OCI-LY1 (cell line): Measurements from ENCODE around the gene SLMAP.

ENCODE experiments used
- H2AFZ ChIP-seq: fragments of 200-600 bp; sonication (generic), shearing (Covaris generic); 2 replicates; pipeline ENCODE4 v1.6.0; 2014; ENCODE audit warnings: antibody characterized with exemption, mild to moderate bottlenecking, low read length
- H3F3A ChIP-seq: fragments of 200-600 bp; sonication (generic), shearing (Covaris generic); 2 replicates; pipeline ENCODE4 v1.6.0; 2014; ENCODE audit warnings: mild to moderate bottlenecking, antibody characterized with exemption, low read length, moderate library complexity; ENCODE audit not compliant: insufficient read depth
- H3K27ac ChIP-seq: fragments of 200-600 bp; sonication (generic); 2 replicates; pipeline ENCODE4 v1.5.1; 2014; ENCODE audit warnings: low read length, mixed run types, mild to moderate bottlenecking, low read depth; ENCODE audit not compliant: poor library complexity, severe bottlenecking
- H3K27me3 ChIP-seq: fragments of 200-600 bp; sonication (generic); 2 replicates; pipeline ENCODE4 v1.6.0; 2014; ENCODE audit warnings: antibody characterized with exemption, mild to moderate bottlenecking, low read length, moderate library complexity; ENCODE audit not compliant: insufficient read depth
- H3K36me3 ChIP-seq: fragments of 200-600 bp; sonication (generic); 2 replicates; pipeline ENCODE4 v1.6.1; 2014; ENCODE audit warnings: mild to moderate bottlenecking, antibody characterized with exemption, low read length, moderate library complexity, mixed read lengths; ENCODE audit not compliant: insufficient read depth
- H3K4me1 ChIP-seq: fragments of 200-600 bp; sonication (generic); 2 replicates; pipeline ENCODE4 v1.5.1; 2014; ENCODE audit warnings: mild to moderate bottlenecking, low read length, moderate library complexity; ENCODE audit not compliant: insufficient read depth, severe bottlenecking
- H3K4me2 ChIP-seq: fragments of 200-600 bp; sonication (generic), shearing (Covaris generic); 2 replicates; pipeline ENCODE4 v1.6.1; 2014; ENCODE audit warnings: low read length
- H3K4me3 ChIP-seq: fragments of 200-600 bp; sonication (generic); 2 replicates; pipeline ENCODE4 v1.5.1; 2014; ENCODE audit warnings: low read length, low read depth, mild to moderate bottlenecking, mixed read lengths; ENCODE audit not compliant: poor library complexity, severe bottlenecking
- H3K79me2 ChIP-seq: fragments of 200-600 bp; shearing (Covaris generic); 2 replicates; pipeline ENCODE4 v1.6.1; 2016; ENCODE audit warnings: mixed run types, low read length, mixed read lengths; ENCODE audit not compliant: insufficient read depth
- H3K9ac ChIP-seq: fragments of 200-600 bp; sonication (generic), shearing (Covaris generic); 2 replicates; pipeline ENCODE4 v1.6.1; 2014; ENCODE audit warnings: mild to moderate bottlenecking, low read length, mixed read lengths
- H3K9me2 ChIP-seq: fragments of 200-600 bp; sonication (generic), shearing (Covaris generic); 2 replicates; pipeline ENCODE4 v1.6.1; 2014; ENCODE audit warnings: low read depth, mild to moderate bottlenecking, low read length, mixed read lengths
- H3K9me3 ChIP-seq: fragments of 200-600 bp; shearing (Covaris generic); 2 replicates; pipeline ENCODE4 v1.6.1; 2014; ENCODE audit warnings: low read length, mixed read lengths
- H4K20me1 ChIP-seq: fragments of 200-600 bp; sonication (generic), shearing (Covaris generic); 2 replicates; pipeline ENCODE4 v1.6.0; 2016; ENCODE audit warnings: mild to moderate bottlenecking, low read length; ENCODE audit not compliant: insufficient read depth
- EZH2 ChIP-seq: fragments of 200-600 bp; sonication (generic), shearing (Covaris generic); IDR thresholded peaks from 2 replicates; pipeline ENCODE4 v1.8.0; 2017; ENCODE audit warnings: borderline replicate concordance, mixed run types, mild to moderate bottlenecking, antibody characterized with exemption, low read length, moderate library complexity, mixed read lengths
- TF ChIP-seq, protein P1 (sequence below): fragments of 200-600 bp; sonication (generic), shearing (Covaris generic); IDR thresholded peaks from 2 replicates; pipeline ENCODE4 v1.5.1; 2017; ENCODE audit warnings: mild to moderate bottlenecking, antibody characterized with exemption, low read length, moderate library complexity, mixed read lengths

Gene SLMAP

DNA sequence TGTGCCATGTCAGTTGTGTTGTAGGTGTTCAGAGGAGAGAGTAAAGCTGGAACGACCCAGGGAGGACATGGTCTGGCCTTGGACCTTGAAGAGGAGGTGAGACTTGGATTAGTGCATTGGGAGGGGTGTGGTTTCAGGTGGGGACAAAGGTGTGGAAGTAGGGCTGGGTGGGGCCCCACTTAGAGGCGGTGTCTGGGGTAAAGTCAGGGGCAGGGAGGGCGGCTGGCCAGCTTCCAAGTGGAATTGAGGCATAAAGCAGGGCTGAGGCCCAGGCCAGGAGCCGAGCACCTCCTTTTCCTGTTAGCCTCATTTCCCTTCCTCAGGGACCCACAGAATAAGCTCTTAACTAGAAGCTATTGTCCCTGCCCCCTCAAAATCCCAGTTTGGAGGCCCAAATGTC, 215.9 kb downstream of the SLMAP start:
- TF ChIP-seq EZH2: no peak
- TF ChIP-seq, protein P1, sequence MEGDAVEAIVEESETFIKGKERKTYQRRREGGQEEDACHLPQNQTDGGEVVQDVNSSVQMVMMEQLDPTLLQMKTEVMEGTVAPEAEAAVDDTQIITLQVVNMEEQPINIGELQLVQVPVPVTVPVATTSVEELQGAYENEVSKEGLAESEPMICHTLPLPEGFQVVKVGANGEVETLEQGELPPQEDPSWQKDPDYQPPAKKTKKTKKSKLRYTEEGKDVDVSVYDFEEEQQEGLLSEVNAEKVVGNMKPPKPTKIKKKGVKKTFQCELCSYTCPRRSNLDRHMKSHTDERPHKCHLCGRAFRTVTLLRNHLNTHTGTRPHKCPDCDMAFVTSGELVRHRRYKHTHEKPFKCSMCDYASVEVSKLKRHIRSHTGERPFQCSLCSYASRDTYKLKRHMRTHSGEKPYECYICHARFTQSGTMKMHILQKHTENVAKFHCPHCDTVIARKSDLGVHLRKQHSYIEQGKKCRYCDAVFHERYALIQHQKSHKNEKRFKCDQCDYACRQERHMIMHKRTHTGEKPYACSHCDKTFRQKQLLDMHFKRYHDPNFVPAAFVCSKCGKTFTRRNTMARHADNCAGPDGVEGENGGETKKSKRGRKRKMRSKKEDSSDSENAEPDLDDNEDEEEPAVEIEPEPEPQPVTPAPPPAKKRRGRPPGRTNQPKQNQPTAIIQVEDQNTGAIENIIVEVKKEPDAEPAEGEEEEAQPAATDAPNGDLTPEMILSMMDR: no peak
- Histone ChIP-seq H3K4me1 (no peaks in the 10 kb centered on the region), H2AFZ (no peak overlapping the region), H3F3A (no peaks in the 10 kb centered on the region), H4K20me1 (no peaks in the 10 kb centered on the region), H3K9me3 (no peaks in the 10 kb centered on the region), H3K9ac (no peak overlapping the region), H3K79me2 (no peaks in the 10 kb centered on the region), H3K9me2 (no peaks in the 10 kb centered on the region), H3K27ac (no peak overlapping the region), H3K36me3 (no peaks in the 10 kb centered on the region; the same call in 1 of the 2 replicates), H3K4me3 (no peak overlapping the region), H3K27me3 (no peaks in the 10 kb centered on the region), H3K4me2 (no peak overlapping the region)

DNA sequence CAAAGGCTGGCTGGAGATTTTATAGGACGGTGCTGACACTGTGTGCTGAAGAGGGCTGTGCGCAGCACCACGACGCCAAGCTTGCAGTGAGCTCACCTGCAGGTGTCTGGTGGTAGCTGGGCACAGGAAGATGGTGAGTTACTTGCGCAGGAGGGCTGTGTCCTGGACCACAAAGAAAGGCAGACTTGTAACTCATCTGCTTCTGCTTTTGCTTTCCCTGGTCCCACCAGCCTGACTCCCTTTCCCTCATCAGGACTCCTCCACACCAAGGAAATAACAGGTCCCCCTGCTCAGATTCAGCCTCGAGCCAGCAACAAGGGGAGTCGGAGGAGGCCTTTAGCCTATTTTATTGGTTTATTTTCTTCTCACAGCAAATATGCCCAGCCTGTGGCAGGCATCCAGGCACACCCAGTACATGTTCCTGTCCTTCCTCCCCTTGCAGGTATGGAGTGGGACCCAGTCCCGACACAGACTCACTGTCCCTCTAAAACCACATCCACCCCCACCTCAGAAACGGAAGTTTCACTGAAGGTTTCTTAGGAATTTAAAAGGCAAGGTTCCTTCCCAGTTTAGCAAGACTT, 216.5 kb downstream of the SLMAP start:
- no peaks in the 10 kb centered on the region for H3F3A ChIP-seq
- H3K4me2 ChIP-seq: no peak overlapping the region
- no peak overlapping the region for H3K4me3 ChIP-seq
- H3K9me3 ChIP-seq: no peaks in the 10 kb centered on the region
- H3K27me3 ChIP-seq: no peaks in the 10 kb centered on the region
- TF ChIP-seq EZH2: no peak
- H4K20me1 ChIP-seq: no peaks in the 10 kb centered on the region
- no peak overlapping the region for H3K27ac ChIP-seq
- no peaks in the 10 kb centered on the region for H3K9me2 ChIP-seq
- H3K36me3 ChIP-seq: no peaks in the 10 kb centered on the region; the same call in 1 of the 2 replicates
- H3K9ac ChIP-seq: no peak overlapping the region
- H3K79me2 ChIP-seq: no peaks in the 10 kb centered on the region
- no peak overlapping the region for H2AFZ ChIP-seq
- H3K4me1 ChIP-seq: no peaks in the 10 kb centered on the region

DNA sequence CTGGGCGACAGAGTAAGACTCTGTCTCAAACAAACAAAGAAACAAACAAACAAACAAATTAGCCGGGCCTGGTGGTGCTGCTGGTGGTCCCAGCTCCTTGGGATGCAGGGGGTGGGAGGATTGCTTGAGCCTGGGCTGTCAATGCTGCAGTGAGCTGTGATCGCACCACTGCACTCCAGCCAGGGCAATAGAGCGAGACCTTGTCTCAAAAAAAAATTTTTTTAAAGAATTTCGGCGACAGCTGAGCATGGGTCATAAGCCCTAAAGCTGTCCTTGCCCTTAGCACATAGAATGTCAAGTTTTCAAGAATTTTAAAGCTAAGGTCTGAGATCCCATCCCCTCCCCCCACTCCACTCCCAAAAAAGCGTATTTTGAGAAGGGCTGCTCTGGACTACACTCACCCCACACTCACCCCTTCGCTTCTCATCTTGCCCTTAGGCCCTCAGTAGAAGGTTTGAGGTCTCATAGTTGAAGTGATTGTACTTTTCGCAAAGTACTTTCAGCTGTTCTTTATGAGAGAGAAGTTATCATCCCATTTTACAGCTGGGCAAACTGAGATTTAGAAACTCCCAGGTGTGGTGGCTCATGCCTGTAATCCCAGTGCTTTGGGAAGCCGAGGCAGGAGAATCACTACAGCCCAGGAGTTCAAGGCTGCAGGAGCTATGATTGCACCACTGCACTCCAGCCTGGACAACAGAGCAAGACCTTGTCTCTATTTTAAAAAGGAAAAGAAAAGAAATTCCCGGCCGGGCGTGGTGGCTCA, 217.8 kb downstream of the SLMAP start:
- Histone ChIP-seq H3K4me1 (peaks cover 4% of the 10 kb centered on the region), H3K79me2 (no peaks in the 10 kb centered on the region), H3K4me2 (no peak overlapping the region), H3K9ac (no peak overlapping the region), H2AFZ (no peak overlapping the region), H3K4me3 (no peak overlapping the region), H3K27ac (no peak overlapping the region), H3K9me3 (no peaks in the 10 kb centered on the region), H3F3A (no peaks in the 10 kb centered on the region), H3K9me2 (no peaks in the 10 kb centered on the region), H3K27me3 (no peaks in the 10 kb centered on the region), H3K36me3 (no peaks in the 10 kb centered on the region), H4K20me1 (no peaks in the 10 kb centered on the region)
- TF ChIP-seq, protein P1: no peak
- no peak for TF ChIP-seq EZH2
